AG04449 (cell line): Measurements from ENCODE around the gene HPS4.

ENCODE experiments used
- CTCF ChIA-PET: fragments of 350-600 bp; formaldehyde crosslinking; extraction: SDS; loops from one replicate; lab custom pipeline; 2021; ENCODE audit warnings: antibody characterized with exemption; lab: Yijun Ruan, JAX
- POLR2A ChIA-PET: fragments of 400-600, 350-600 bp; formaldehyde crosslinking; extraction: SDS; loops from one replicate; lab custom pipeline; 2020; ENCODE audit warnings: antibody characterized with exemption, inconsistent platforms; lab: Yijun Ruan, JAX
- DNase-seq: peaks from one replicate; pipeline ENCODE4 v3.0.0-alpha.2; 2010; ENCODE audit warnings: low read depth, low spot score
- H3K4me3 ChIP-seq: 2 replicates; pipeline ENCODE4 v1.5.1; 2011; ENCODE audit warnings: low read depth, mild to moderate bottlenecking, control low read depth, low read length
- CTCF ChIP-seq: IDR thresholded peaks from one replicate; pipeline ENCODE4 v1.5.1; 2011; ENCODE audit warnings: mild to moderate bottlenecking, moderate library complexity, low read length, control low read depth, inconsistent platforms; ENCODE audit not compliant: insufficient read depth; ENCODE audit errors: missing control alignments

HPS4 gene

GRCh38 chr22:26404851-26405421, 78.6 kb downstream of the HPS4 start:
- no peak for DNase-seq
- POLR2A ChIA-PET = no interaction called here
- no peak for TF ChIP-seq CTCF
- H3K4me3 ChIP-seq = no peak overlapping the region
- CTCF ChIA-PET = interaction anchor here (0.9 to 13.8 kb wide), 9 partner anchors 9 to 269 kb away, joined by 3 to 399 read pairs (median 4); no protein-coding TSS in a partner anchor

DNA sequence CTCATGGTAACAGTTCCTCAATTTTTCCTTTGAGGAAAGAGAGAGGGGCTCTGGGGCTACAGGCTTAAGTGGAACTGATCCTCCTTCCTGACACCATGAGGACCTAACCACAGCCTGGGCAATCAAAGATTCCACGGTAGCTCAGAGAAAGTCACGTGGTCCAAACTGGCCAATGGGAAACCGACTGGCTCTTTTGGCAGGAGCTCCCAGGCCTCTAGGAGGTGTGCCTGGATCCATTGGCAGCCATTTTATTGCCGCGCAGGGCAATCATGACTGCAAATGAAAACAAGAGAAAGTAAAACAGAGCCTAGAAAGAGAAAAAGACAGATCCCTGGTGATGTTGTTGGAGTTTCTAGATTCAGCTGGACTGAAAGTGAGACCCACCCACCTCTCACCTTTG, 81.9 kb downstream of the HPS4 start:
- no peak overlapping the region for H3K4me3 ChIP-seq
- no peak for TF ChIP-seq CTCF
- ChIA-PET CTCF (interaction anchor here (1.1 to 13.8 kb wide), 6 partner anchors 14 to 63 kb away, joined by 3 to 399 read pairs (median 6); no protein-coding TSS in a partner anchor), POLR2A (interaction anchor here (0.6 kb wide), 2 partner anchors 26 to 37 kb away, joined by 3 read pairs; no protein-coding TSS in a partner anchor)
- DNase-seq = no peak
